NCI-H226 (cell line): ENCODE measurements around the gene LRRC49.

Source experiments
- DNase-seq: peaks from one replicate; pipeline ENCODE4 v3.0.0-alpha.2; 2015

The LRRC49 gene

DNA sequence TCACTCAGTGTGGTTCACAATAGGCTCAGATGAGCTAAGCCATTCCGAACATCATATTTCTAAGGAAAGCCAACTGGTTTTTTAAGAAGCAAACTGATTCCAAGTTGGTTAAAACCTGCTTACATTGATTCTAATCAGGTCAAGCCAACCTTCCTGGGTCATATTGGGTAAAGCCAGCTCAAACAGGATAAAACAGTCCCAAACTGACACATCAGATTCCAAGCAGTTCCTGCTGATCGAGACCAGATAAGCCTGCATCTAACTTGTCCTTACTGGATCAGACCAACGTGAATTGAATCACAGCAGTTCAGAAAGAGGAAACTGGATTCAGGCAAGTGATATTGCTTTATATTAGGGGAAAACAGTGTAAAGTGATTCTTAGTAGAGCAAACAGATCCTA is 204.1 kb downstream of the LRRC49 start:
- DNase-seq = no peak

DNA sequence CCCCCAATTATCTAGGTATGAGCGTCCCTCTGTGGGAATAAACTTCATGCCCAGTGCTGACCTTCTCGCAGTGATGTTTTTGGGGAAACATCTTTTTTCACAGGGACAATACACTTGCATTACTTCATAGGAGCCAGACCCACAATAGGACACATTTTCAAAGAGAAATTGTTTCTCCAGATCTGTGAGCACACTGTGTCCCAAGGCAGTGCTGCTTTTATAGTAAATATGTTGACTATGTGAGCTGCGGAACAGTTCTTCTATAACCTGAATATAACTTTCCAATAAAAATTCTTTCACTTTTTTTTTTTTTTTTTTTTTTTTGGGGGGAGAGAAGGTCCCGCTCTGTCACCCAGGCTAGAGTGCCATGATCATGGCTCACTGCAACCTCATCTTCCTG is 205.3 kb downstream of the LRRC49 start:
- no peak for DNase-seq

DNA sequence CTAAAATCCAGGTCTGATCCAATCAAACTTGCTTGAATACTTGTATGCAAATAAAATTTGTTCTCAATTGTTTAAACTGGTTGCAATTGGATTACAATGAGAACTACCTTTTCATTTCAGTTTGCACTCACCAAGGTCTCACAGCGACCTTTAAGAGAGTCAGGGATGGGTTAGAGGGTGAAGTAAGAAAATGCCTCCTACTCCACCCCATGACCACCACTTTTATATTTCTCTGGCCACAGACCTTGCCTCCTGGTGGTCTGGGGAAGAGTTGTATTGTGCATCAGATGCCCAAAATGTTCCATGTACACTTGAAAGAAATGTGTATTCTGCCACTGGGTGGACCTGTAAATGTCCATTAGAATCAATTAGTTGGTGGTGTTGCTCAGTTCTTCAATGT is 206.3 kb downstream of the LRRC49 start:
- DNase-seq = no peak
